GM21390 (cell line): Measurements from ENCODE around the gene CHD9NB.

Source experiments
- ATAC-seq: cut with Tn5 transposase; IDR thresholded peaks from one replicate; pipeline ENCODE4 v1.9.1; 2021; ENCODE audit not compliant: unreplicated experiment

The CHD9NB gene

GRCh38 chr16:53035176-53035942 is 17.3 kb downstream of the CHD9NB start:
- no peak for ATAC-seq

DNA sequence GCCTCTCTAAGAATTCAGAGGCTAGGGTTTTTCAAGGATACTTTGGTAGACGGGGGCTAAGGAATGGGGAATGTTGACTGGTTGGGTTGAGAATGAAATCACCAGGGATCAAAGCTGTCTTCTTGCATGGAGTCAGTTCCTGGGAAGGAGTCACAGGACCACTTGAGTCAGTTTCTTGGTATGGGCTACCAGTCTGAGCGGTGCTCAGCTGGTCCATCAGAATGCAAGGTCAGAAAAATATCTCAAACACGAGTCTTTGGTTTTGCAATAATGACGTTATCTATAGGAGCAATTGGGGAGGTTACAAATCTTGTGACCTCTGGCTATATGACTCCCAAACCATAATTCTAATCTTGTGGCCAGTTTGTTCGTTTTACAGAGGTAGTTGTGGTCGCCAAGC is 18.4 kb downstream of the CHD9NB start:
- ATAC-seq = no peak

DNA sequence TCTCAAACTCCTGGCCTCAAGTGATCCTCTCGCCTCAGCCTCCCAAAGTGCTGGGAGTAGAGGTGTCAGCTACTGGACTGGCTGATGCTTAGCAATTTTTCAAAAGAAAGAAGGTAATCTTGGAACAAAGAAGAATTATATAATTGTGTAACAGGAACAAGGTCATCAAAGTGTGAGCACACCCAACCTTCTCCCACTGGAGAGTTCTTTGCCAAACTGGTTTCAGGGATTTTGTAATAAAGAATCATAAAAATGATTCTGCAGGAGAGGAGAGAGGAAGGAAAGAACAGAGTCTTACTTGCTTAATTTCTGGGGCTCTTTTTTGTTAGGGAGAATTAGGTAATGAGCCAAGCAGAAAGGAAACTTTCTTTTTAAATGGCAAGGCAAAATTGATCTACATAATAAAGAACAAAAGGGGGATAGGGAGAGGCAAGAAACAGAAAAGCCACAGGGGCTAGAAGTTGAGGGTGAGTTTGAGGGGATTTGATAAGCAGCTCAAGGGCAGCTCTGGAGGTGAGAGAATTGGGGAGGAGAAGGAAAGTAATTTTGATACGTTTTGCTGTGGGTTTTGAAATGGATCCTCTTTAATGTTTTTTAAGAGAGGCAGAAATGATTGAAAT is 21.3 kb downstream of the CHD9NB start:
- ATAC-seq = no peak

DNA sequence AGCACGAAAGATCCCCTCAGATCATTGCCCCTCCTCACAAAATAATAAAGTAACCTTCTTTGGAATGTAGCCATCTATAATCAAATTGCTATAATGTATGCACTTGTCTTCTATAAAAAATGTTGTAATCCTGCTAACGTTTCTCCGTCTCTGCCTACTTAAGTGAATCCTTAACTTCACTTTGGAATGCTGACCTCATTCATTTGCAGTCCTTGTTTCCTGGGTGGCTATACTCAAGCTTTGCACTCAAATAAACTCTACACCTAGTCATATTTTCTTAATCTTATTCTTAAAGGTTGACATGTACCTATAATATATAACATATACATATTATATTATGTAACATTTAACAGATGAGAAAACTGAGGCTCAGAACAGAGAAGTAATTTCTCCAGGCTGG is 22.7 kb downstream of the CHD9NB start:
- no peak for ATAC-seq

DNA sequence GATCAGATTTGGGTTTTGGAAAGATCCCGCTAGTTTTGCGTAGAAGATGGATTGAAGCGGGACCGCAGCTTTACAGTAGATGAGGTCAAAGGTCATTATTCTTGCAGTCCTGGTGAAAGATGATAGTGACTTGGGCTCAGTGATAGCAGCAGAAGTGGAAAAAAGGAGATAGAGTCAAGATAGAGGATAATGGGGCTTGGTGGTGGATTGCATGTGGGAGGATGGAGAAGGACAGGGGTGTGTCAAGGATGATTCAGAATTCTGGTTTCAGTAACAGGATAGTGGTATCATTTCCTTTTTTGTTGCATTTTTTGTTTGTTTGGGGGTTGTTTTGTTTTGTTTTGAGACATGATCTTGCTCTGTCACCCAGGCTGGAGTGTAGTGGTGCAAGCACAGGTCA is 28.7 kb downstream of the CHD9NB start:
- no peak for ATAC-seq

GRCh38 chr16:53022374-53022773 is 30.3 kb downstream of the CHD9NB start:
- no peak for ATAC-seq

DNA sequence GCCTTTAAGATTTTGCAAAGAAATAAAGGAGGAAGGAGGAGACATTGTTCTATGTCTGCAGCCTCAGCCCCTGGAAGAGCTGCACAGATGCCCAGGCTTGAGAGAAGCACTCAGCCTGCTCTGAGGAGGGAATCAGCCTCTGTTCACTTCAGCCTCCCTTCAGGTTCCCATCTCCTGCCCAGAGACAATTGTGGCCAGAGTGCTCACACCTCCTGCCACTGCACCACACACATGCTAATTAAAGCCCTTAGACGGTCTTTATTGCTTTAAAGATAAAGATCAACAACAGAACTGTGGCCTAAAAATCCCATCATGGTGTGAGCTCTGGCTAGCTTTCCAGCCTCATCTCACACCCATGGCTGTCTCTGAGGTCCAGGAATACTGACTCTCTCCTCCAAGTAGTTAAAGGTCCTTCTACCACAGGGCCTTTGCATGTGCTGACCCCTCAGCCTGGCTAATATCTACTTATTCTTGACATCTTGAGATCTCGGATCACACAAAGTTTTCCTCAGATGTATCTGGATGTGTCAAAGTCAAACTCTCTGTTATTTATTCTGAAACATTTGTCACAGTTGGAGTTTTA is 33.8 kb downstream of the CHD9NB start:
- no peak for ATAC-seq

DNA sequence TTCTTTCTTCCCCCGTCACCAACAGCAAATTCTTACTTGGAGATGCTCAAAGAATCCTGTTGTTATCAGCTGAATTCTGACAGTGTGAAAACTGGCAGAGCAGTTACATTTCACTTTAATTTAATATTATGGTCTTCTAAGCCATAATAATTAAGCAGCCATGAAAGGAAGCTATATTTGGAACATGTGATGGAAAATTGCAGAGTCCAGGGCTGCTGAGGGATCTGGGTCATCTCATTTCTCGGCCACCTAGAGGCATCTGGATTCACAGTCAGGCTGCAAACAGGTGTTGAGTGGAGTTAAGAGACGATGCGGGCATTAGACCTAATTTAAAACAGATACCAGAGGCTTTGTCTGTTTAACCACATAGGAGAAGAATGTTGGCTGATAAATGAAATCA is 38.4 kb downstream of the CHD9NB start:
- ATAC-seq = no peak

GRCh38 chr16:53007095-53007494 is 45.6 kb downstream of the CHD9NB start:
- ATAC-seq = no peak

DNA sequence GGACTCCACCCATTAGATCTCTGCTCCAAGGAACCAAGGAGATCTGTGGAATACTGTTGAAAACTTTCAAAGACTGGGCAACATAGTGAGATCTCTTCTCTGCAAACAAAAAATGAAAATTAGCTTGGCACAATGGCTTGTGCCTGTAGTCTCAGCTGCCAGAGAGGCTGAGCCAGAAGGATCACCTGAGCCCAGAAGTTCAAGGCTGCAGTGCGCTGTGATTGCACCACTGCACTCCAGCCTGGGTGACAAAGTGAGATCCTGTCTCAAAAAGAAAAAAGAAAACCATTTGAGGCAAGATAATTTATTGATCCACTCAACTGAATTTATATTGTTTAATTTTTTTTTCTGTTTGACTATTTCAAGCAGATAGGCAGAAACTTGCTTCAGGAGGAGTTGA is 54.8 kb downstream of the CHD9NB start:
- ATAC-seq = no peak

GRCh38 chr16:52994942-52995341 is 57.8 kb downstream of the CHD9NB start:
- no peak for ATAC-seq

- no peak for ATAC-seq
These were observed 59.5 kb downstream of the CHD9NB start for GRCh38 chr16:52993179-52993578.

DNA sequence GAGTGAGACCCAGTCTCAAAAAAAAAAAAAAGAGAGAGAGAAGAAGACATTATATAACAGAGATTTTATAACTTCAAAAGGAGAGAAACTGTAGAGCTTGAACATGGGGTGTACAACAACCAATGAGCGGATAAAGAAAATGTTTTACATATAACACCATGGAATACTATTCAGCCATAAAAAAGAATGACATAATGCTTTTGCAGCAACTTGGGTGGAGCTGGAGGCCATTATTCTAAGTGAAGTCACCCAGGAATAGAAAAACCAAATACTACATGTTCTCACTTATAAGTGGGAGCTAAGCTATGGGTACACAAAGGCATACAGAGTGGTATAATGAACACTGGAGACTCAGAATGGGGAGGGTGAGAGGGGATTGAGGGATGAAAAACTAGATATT is 61.1 kb downstream of the CHD9NB start:
- ATAC-seq = no peak
